ENCODE results near the gene CCDC167.

The CCDC167 gene

DNA sequence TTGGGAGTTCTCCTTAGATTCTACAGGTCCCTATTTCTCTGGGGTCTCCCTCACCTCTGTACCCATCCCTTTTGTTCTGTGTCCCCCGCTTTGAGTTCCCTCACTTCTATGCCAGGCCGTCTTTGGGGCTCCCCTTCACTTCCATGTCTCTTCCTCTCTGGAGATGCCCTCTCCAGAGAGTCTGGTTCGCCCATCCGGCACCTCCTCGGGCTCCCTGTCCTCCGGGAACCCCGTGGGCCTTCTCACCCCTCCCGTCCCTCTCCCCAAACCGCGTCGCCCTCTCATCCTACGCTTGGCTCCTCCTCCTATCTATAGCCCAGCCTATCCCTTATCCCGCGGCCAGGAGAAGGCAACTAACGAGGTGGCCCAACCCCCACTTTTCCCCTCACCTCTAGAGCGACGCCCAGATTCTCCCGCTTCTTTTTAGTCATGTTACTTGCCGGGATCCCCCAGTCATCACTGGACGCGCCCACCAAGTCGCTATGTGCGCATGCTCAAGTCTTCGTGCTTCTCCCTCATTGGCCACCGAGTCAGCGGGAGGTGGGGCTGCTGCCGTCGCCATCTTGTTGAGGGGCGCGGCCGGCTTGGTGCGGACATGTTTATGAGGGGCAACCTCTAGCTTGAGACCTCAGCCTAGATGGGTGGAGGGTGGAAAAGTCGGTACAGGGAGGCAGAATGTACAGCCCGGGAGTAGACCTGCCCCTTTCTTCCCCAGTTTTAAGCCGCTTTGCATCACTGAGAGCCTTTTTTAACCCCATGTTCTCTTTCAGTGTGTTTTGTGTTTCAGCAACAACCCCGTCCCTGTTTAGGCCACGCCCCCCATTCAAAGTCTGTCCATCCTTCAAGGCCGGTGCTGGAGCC, at the start of gene CCDC167:
Gene CCDC167, minus strand, starts transcription at position 461 of the 861 bp plus-strand sequence. Its CDS starts 30 bp downstream, at position 431.
- DNase-seq, result peak; percentile 92

DNA sequence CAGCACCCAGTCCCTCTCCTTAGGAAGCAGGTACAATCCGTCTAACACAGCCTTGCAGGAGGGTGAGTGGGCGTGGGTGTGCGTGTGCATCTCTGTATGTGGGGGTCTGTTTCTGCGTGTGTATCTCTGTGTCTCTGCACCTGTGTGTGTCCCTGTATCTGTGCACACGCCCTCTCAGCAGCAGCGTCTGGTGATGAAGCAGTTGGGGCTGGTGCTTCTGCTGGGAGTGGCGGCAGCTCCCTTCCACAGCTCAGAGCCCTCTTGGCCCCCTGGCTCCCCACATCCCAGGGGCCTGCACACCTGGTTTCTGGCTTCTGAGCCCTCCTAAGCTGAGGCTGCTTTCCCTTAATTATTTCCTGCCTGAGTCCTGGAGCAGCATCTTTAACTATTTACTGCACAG, 49.5 kb upstream of the CCDC167 start:
- DNase-seq, result no peak

DNA sequence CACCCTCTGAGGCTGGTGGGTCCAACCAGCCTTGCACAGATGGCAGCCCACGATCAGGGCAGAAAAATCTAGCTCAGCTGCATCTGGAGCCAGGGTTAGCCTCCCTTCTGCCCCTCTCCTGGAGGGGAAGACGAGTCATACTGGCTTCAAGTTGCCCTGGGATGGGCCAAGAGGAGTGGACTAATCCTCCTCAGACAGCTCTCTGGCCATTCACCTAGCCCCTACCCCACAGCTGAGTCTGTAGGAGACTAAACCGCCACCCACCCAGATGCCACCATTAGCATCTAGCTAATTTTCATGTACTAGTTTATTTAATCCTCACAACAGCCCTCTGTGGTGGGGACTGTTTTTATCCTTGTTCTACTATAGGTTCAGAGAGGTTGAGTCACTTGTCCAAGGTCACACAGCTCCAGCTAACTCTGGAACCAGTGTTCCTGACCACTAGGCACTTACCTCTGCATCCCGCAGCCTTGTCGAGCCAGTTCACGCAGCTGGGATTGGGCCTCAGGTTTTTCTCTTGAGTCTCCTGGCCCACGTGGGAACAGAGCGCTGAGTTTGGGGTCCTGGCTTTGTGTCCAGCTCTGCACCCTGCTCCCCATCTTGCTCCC, 48.5 kb upstream of the CCDC167 start:
- no peak for DNase-seq

DNA sequence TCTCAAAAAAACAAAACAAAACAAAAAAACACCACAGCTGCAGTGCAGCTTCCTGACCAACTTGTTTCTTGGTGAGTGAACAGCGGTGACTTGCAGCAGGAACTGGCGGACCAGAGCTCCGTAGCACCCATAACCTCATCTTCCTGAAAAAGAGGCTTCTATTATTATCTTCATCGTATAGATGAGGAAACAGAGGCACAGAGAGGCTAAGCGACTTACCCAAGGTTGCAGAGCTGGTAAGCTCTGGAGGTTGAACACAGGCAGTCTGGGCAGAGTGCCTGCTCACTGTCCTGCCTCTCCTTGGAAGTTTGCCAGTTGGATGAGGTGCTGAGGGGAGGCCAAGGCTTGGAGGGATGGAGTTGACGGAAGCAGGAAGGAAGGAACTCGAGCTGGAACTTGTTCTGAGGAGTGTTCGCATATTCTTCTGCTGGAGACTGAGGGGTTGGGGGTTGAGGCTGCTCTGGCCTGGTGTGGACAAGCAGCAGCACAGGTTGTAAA, 47.9 kb upstream of the CCDC167 start:
- no peak for DNase-seq

DNA sequence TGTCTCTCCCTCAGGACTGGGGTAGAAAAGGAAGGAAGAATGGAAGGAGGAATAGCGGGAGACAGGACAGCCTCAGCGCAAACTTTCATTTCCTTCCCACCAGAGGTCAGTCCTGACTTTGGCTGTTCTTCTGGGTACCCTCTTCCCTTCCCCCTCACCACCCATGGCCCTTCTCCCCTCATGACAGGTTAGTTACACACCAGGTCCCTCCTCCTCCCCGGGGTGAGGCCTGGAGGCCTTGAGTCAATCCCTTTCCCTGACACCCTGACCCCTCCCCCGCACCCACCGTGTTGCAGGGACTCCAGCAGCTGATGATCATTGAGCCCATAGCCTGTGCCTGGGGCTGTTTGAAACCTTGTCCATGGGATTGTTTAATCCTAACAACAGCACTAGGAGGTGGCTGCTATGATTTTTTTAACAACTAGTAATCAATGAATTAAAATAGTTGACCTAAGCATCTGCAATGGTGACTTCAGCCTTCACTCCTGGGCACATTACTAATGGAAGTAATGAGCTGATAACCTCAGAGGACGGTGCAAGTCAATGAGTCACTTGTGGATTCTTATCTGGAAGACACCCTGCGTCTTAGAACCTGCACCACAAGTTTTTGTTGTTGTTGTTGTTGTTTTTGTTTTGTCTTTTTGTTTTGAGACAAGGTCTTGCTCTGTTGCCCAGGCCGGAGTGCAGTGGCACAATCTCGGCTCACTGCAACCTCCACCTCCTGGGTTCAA, 46.6 kb upstream of the CCDC167 start:
- no peak for DNase-seq

DNA sequence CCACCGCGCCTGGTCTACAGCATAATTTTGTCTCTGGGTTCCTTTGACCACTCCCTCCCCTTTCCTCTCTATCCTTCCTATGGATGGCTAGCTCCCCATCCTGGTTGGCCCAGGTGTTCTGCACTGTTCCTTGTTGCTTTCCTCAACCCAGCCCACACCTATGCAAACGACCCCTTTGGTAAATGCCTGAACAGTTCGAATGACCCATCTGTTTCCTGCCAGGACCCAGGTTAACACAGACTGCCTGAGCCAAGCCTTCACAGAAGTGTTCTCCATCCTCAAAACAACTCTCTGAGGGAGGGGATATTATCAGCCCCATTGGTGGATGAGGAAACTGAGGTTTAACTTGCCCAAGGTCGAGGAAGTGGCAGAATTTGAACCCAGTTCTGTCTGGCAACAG, 44.8 kb upstream of the CCDC167 start:
- DNase-seq, result no peak

DNA sequence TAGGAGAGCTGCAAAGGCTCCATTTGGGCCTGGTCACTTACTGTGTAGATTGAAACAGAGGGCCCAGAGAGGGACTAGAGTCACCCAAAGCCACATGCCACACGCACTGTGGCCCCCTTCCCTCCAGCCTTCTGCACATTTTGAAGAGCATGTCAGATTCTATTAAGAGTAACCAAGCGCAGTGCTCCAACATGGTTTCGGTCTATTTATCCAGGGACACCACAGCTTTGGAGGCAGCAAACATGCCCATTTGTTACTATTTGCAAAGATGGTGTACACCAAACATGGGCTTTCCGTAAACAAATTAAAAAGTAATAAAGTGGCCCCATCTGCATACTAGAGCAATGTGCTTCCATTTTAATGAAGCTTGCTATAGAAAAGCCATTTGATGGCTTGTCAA, 43.7 kb upstream of the CCDC167 start:
- DNase-seq, result no peak

DNA sequence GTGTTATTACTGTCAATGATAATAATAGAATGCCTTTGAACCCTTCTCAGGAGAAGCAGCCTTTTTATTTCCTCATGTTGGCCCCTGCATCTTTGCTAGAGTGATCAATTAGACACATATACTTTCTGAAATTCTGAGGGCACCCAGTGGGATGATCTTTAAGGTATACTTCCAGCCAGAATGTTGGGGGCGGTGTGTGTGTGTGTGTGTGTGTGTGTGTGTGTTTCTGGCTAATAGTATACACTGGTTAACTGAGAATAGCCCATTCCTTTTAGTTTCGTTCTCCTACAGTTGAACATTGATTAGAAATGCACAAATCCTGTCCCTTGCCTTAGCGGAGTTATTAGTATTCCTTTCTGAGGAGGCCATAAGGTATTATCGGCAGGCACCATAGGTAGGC, 41.7 kb upstream of the CCDC167 start:
- no peak for DNase-seq

GRCh38 chr6:37540390-37540789, 40.7 kb upstream of the CCDC167 start:
- no peak for DNase-seq

DNA sequence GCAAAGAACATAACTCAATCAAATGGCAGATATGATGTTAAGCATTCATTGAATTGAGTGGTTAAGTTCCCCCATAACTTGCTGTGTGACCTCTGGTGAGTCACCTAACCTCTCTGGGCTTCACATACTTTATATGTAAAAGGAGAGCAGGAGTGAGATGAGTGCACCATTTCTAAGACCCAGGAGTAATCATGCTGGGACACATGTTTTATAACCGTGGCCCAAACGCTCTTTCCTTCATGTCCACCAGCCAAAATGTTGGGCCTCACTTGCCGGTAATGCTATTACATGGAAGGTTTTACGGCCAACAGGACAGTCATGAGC, 40.3 kb upstream of the CCDC167 start:
- DNase-seq, result no peak

DNA sequence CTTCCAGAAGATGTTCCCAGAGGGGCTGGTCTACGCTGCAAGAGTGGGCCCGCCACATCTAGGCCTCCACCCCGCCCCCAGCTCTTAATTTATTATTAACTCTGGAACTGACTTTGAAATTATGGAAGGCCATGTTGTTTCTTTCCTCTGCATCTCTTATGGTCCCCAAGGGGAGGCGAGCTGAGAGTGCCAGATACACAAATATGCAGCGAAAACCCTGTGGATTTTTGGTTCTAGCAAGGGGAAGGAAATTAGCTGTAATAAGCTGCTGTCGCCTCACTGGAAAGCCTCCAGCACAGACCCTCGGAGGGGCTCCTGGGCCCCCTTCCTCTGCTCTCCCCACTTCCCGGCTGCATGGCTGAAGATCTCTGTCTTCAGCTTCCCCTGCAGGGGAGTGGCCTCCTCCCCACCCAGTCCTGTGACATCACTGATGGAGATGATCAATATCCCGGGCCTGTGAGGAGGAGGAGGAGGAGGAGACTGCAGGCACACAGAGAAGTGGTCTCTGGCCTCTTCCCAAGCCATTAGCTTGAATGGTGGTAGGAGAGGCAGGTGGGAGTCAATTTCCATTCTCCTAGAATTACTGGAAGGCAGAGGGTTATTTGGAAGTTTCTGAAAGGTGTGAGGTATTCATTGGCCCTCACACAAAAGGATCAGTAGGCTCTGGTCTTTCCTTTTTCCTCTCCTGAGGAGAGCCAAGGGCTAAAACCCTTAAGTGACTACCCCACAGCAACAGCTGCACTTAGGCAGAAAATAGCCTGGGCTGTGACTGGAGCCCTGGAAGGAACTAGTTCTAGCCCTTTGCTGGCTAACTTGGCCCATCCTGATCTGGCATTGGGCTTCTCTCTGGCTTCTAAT, 39.7 kb upstream of the CCDC167 start:
- DNase-seq, result no peak

- DNase-seq, result no peak
These were observed 38.4 kb upstream of the CCDC167 start for GRCh38 chr6:37538107-37538506.

DNA sequence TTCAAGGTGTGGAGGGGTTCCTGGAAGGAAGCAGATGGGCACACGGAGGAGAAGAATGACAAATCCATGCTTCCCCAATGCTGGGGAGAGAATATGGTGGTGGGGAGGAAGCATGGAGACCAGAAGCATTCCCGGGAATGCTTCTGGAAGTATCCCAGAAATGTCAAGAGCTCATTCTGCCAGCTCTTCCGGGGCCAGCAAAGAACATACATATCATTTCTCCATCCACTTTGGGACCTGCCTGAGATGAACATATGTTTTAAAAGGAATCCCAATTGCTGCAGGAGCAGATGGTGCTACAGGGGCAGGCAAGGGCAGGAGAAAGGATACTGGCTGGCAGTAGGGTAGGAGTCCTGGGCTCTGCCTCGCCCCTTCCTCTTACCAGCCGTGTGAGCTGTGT, 37.9 kb upstream of the CCDC167 start:
- DNase-seq, result no peak

GRCh38 chr6:37536491-37537190, 36.9 kb upstream of the CCDC167 start:
- DNase-seq, result no peak

- DNase-seq, result no peak
These were observed 36.2 kb upstream of the CCDC167 start for GRCh38 chr6:37535759-37536490.

GRCh38 chr6:37535428-37535758, 35.7 kb upstream of the CCDC167 start:
- DNase-seq, result no peak

- DNase-seq, result no peak
These were observed 35.2 kb upstream of the CCDC167 start for GRCh38 chr6:37534893-37535292.

DNA sequence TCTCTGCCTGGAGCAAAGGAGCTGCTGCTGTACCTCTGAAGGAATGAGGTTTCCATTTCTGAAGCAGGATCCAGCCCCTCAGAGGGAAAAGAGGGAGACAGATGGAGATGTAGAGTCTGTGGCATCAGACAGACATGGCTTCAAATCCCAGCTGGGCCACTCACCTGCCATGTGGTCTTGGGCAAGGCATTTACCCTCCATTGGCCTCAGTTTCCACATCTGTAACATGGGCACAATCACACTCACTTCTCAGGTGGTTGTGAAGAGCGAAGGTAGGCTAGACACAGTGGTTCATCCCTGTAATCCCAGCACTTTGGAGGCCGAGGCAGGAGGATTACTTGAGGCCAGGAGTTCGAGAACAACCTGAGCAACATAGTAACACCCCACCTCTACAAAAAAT, 32.4 kb upstream of the CCDC167 start:
- no peak for DNase-seq

- DNase-seq, result no peak
These were observed 31.8 kb upstream of the CCDC167 start for GRCh38 chr6:37531437-37532036.

DNA sequence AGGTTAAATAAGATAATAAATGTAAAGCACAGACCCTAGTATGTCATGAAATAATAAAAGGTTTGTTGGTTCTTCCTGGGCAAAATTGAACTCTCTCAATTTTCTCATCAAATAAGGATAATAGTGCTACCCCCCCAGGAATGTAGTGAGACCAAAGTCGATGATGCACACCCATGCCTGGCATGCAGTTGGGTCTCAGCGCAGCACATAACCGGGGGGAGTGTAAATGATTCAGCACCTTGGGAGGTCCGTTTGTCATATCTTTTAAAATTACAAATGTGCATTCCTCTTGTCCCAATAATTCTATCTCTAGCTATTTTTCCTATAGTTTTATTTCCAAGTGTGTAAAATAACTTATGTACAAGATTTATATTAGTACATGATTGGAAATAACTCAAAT, 31.3 kb upstream of the CCDC167 start:
- no peak for DNase-seq

- no peak for DNase-seq
These were observed 30.6 kb upstream of the CCDC167 start for GRCh38 chr6:37530297-37530696.
